GM18526 (cell line): ENCODE data around the gene ULK1.

Source experiments
- POLR2A ChIP-seq: IDR thresholded peaks from 3 replicates; pipeline ENCODE4 v1.6.1; 2011; ENCODE audit not compliant: insufficient read length; ENCODE audit errors: extremely low read depth

ULK1 gene

GRCh38 chr12:131856366-131857097 lies 37.9 kb upstream of the ULK1 start:
- TF ChIP-seq POLR2A: no peak

GRCh38 chr12:131857908-131858850 lies 36.2 kb upstream of the ULK1 start:
- no peak for TF ChIP-seq POLR2A

GRCh38 chr12:131860472-131861260 lies 33.8 kb upstream of the ULK1 start:
- TF ChIP-seq POLR2A: no peak

GRCh38 chr12:131861261-131862083 lies 33.0 kb upstream of the ULK1 start:
- no peak for TF ChIP-seq POLR2A

GRCh38 chr12:131862084-131862441 lies 32.4 kb upstream of the ULK1 start:
- no peak for TF ChIP-seq POLR2A

- TF ChIP-seq POLR2A: no peak
These were observed 31.8 kb upstream of the ULK1 start for GRCh38 chr12:131862600-131862993.

- no peak for TF ChIP-seq POLR2A
These were observed 31.3 kb upstream of the ULK1 start for GRCh38 chr12:131862994-131863710.

GRCh38 chr12:131863711-131864396 lies 30.6 kb upstream of the ULK1 start:
- TF ChIP-seq POLR2A: no peak

GRCh38 chr12:131864469-131864868 lies 30.0 kb upstream of the ULK1 start:
- no peak for TF ChIP-seq POLR2A

GRCh38 chr12:131865180-131865875 lies 29.1 kb upstream of the ULK1 start:
- no peak for TF ChIP-seq POLR2A

- no peak for TF ChIP-seq POLR2A
These were observed 27.0 kb upstream of the ULK1 start for GRCh38 chr12:131867471-131867870.

- no peak for TF ChIP-seq POLR2A
These were observed 26.3 kb upstream of the ULK1 start for GRCh38 chr12:131867891-131868675.
